B cell (primary cell): ENCODE data around the gene C4BPA. TPM values are rescaled to one million over a fixed set of nuclear protein-coding genes. Genes with fewer than 3 reads are reported as not detected.

ENCODE experiments used
- ATAC-seq: fragments of 200-7000 bp; cut with Tn5 transposase; one replicate; pipeline ENCODE4 v1.10.0; 2021; ENCODE audit warnings: low read depth, mild to moderate bottlenecking, moderate number of reproducible peaks, moderate library complexity
- CTCF ChIA-PET: fragments of 350-600 bp; sonication (Branson Sonifier 250); formaldehyde crosslinking; loops from one replicate; lab custom pipeline; 2021; ENCODE audit warnings: antibody characterized with exemption, inconsistent platforms; lab: Charles Lee
- POLR2A ChIA-PET: fragments of 350-600 bp; sonication (Branson Sonifier 250); formaldehyde crosslinking; loops from one replicate; lab custom pipeline; 2021; ENCODE audit warnings: antibody characterized with exemption; lab: Charles Lee
- DNase-seq: peaks from one replicate; pipeline ENCODE4 v3.0.0; 2013
- H2AFZ ChIP-seq: 2 replicates; pipeline ENCODE4 v1.6.1; 2012; ENCODE audit warnings: mild to moderate bottlenecking, low read depth, low read length; ENCODE audit not compliant: insufficient read depth, poor library complexity, severe bottlenecking
- H3K27ac ChIP-seq, 2 donors: 1 replicate in 1 of 2; 2 replicates in 1 of 2; pipeline ENCODE4 v1.5.1; 2012 to 2013; ENCODE audit warnings: low read length in 2 of 2, mild to moderate bottlenecking in 2 of 2, moderate library complexity in 1 of 2
- H3K27me3 ChIP-seq, 4 experiments: fragments of 200-600 bp in 1 of 4; sonication (generic) in 1 of 4; replicated peaks in 1 of 4; 1 replicate in 2 of 4; 2 replicates in 2 of 4; pipeline versions ENCODE4 v1.6.1 to v1.7.0; 2013 to 2016; ENCODE audit warnings: low read length in 3 of 4, mild to moderate bottlenecking in 2 of 4, mixed read lengths in 1 of 4, moderate library complexity in 1 of 4; ENCODE audit not compliant: insufficient read depth in 4 of 4, control insufficient read depth in 3 of 4; ENCODE audit errors: control extremely low read depth in 1 of 4
- H3K36me3 ChIP-seq, 2 experiments: replicated peaks in 1 of 2; 1 replicate in 1 of 2; 2 replicates in 1 of 2; pipeline versions ENCODE4 v1.6.1 to v1.7.1; 2013; ENCODE audit warnings: low read length in 1 of 2; ENCODE audit not compliant: insufficient read depth in 2 of 2, control insufficient read depth in 1 of 2; ENCODE audit errors: control extremely low read depth in 1 of 2, extremely low read depth in 1 of 2
- H3K4me1 ChIP-seq, 2 donors: fragments of 200-600 bp in 1 of 2; sonication (generic) in 1 of 2; 1 replicate in 1 of 2; 2 replicates in 1 of 2; pipeline versions ENCODE4 v1.5.1 to v1.6.1; 2013 to 2017; ENCODE audit warnings: low read length in 2 of 2; ENCODE audit not compliant: control insufficient read depth in 2 of 2, insufficient read depth in 2 of 2
- H3K4me2 ChIP-seq: replicated peaks from 2 replicates; pipeline ENCODE3; 2012; ENCODE audit warnings: mild to moderate bottlenecking, low read depth, low read length; ENCODE audit not compliant: poor library complexity, severe bottlenecking
- H3K4me3 ChIP-seq, 5 experiments: fragments of 200-600 bp in 1 of 5; sonication (generic) in 1 of 5; 1 replicate in 3 of 5; 2 replicates in 2 of 5; pipeline versions ENCODE4 v1.5.1 to v1.7.0; 2011 to 2016; ENCODE audit warnings: low read length in 4 of 5, mild to moderate bottlenecking in 4 of 5, low read depth in 2 of 5, control low read depth in 1 of 5, moderate library complexity in 1 of 5; ENCODE audit not compliant: insufficient read depth in 1 of 5; ENCODE audit errors: control extremely low read depth in 1 of 5, extremely low read depth in 1 of 5
- H3K79me2 ChIP-seq: fragments of 200-600 bp; sonication (generic); one replicate; pipeline ENCODE4 v1.6.0; 2016; ENCODE audit warnings: low read length; ENCODE audit not compliant: control insufficient read depth, insufficient read depth
- H3K9ac ChIP-seq: fragments of 200-600 bp; sonication (generic); 2 replicates; pipeline ENCODE4 v1.6.1; 2017; ENCODE audit warnings: mild to moderate bottlenecking, low read length, moderate library complexity
- H3K9me3 ChIP-seq, 3 donors: one replicate each; pipeline versions ENCODE4 v1.6.1 to v1.7.1; 2013; ENCODE audit warnings: low read length in 2 of 3; ENCODE audit not compliant: control insufficient read depth in 2 of 3, insufficient read depth in 1 of 3; ENCODE audit errors: control extremely low read depth in 1 of 3
- H4K20me1 ChIP-seq: 2 replicates; pipeline ENCODE4 v1.6.0; 2012; ENCODE audit warnings: mild to moderate bottlenecking, low read length; ENCODE audit not compliant: insufficient read depth, control insufficient read depth, poor library complexity, severe bottlenecking
- H3K27ac Mint-ChIP-seq: one replicate; pipeline ENCODE4 v1.8.0; 2021; ENCODE audit warnings: mixed read lengths
- H3K27me3 Mint-ChIP-seq: one replicate; pipeline ENCODE4 v1.8.0; 2021; ENCODE audit warnings: mixed read lengths
- H3K4me1 Mint-ChIP-seq: one replicate; pipeline ENCODE4 v1.8.0; 2021; ENCODE audit warnings: mixed read lengths
- H3K4me3 Mint-ChIP-seq: one replicate; pipeline ENCODE4 v1.8.0; 2021; ENCODE audit warnings: mixed read lengths
- H3K9me3 Mint-ChIP-seq: one replicate; pipeline ENCODE4 v1.8.0; 2022; ENCODE audit warnings: mixed read lengths; ENCODE audit not compliant: insufficient read depth
- EZH2 ChIP-seq: IDR thresholded peaks from 2 replicates; pipeline ENCODE4 v1.6.1; 2012; ENCODE audit warnings: borderline replicate concordance, low read depth, mild to moderate bottlenecking, moderate library complexity, low read length; ENCODE audit not compliant: insufficient read depth, poor library complexity, severe bottlenecking
- WGBS: methylation state at CpG from one replicate; pipeline ENCODE4 v1.1.5; 2013; ENCODE audit warnings: missing lambda C conversion rate; ENCODE audit not compliant: insufficient coverage; 5-methylcytosine and 5-hydroxymethylcytosine counted together
- intact Hi-C: fragments of 100-400 bp; cut with micrococcal nuclease; formaldehyde crosslinking; loops from one replicate; pipeline ENCODE4 v1.10.0; 2022
- polyA plus RNA-seq: library from polyadenylated mRNA; depleted of rRNA; stranded (reverse); fragments of >200 nt; gene quantifications from 2 replicates; pipeline ENCODE4 v1.2.3, GENCODE V29; 2012
- total RNA-seq, 2 donors: library from RNA; stranded (reverse); fragments of 120-200 nt in 1 of 2; gene quantifications; 1 replicate in 1 of 2; 2 replicates in 1 of 2; pipeline versions ENCODE4 v1.2.3 to v1.2.4, GENCODE V29; 2013 to 2022
- TF ChIP-seq, protein P1 (sequence below): fragments of 200-600 bp; IDR thresholded peaks from one replicate; pipeline ENCODE4 v1.8.0; 2022; ENCODE audit warnings: antibody characterized with exemption, mild to moderate bottlenecking

C4BPA gene
- total and polyA plus RNA-seq, 2 donors (not counting 1 experiment from before 2014, with no cell fraction given) = not detected

DNA sequence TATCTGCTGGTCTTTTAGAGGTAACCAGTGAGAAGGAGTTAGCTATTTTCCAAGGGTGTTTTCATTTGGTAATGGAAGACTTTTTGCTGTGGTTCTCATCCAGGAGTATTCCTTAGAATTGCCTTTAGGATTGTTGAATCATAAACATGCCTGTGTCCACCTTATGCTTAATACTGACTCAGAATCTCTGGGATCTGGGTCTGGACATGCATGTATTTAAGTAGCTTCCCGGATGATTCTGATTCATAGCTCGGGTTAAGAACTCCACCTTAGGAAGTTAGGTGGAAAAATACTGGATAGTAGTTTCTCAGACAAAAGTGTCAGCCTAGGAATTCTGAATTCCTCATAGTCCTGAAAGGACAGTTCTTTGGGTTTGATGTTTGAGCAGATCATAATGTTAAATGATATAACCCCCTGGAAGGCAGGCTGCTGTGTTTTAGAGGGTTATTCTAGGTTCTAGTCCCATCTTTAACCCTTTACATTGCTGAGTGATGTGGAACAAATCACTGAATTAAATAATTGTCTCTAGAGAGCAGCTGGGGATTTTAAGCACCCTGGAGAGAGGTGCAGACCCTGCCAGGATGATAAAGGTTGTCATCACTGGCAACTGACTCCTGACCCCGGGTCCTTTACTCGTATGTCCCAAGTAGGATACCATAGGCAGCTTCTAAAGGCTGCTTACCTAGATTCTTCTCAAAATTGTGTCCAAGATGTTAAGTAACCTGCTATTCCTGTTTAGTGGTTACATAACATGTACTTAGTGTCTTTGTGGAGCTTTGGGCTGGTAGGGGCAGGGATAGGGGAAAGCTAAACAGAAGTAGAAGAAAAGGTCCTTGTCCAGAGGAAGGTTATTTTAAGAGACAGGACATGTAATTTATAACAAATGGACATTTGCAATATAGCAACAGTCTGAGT is 29.9 kb upstream of the C4BPA start:
- Mint-ChIP-seq H3K4me1 (peaks cover 22% of the 10 kb centered on the region), H3K4me3 (no peak overlapping the region), H3K9me3 (no peaks in the 10 kb centered on the region), H3K27ac (no peak overlapping the region), H3K27me3 (no peaks in the 10 kb centered on the region)
- no CpG with 5 or more reads among the region's 4 CpGs for WGBS
- H3K4me1 ChIP-seq = peaks cover 20 to 22% of the 10 kb centered on the region in 2 donors
- H3K36me3 ChIP-seq = peaks cover 1 to 20% of the 10 kb centered on the region in 2 experiments
- intact Hi-C loops = no loop called here
- no peak overlapping the region for H2AFZ ChIP-seq
- H3K4me2 ChIP-seq = no peak overlapping the region
- H4K20me1 ChIP-seq = no peaks in the 10 kb centered on the region
- TF ChIP-seq, protein P1, sequence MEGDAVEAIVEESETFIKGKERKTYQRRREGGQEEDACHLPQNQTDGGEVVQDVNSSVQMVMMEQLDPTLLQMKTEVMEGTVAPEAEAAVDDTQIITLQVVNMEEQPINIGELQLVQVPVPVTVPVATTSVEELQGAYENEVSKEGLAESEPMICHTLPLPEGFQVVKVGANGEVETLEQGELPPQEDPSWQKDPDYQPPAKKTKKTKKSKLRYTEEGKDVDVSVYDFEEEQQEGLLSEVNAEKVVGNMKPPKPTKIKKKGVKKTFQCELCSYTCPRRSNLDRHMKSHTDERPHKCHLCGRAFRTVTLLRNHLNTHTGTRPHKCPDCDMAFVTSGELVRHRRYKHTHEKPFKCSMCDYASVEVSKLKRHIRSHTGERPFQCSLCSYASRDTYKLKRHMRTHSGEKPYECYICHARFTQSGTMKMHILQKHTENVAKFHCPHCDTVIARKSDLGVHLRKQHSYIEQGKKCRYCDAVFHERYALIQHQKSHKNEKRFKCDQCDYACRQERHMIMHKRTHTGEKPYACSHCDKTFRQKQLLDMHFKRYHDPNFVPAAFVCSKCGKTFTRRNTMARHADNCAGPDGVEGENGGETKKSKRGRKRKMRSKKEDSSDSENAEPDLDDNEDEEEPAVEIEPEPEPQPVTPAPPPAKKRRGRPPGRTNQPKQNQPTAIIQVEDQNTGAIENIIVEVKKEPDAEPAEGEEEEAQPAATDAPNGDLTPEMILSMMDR = no peak
- no peak for TF ChIP-seq EZH2
- H3K9me3 ChIP-seq = peaks cover 0 to 7% (median 0%) of the 10 kb centered on the region in 3 donors
- H3K4me3 ChIP-seq = no peak overlapping the region
- ChIA-PET POLR2A (no interaction called here), CTCF (interaction anchor here (1.4 to 4.7 kb wide), 8 partner anchors 8 to 425 kb away, joined by 3 to 54 read pairs (median 11); partner anchors contain the start of genes PFKFB2 and YOD1)
- H3K27me3 ChIP-seq = no peaks in the 10 kb centered on the region
- ATAC-seq (no peak), DNase-seq (no peak)
- no peak overlapping the region for H3K9ac ChIP-seq
- H3K27ac ChIP-seq = no peak overlapping the region
- H3K79me2 ChIP-seq = no peaks in the 10 kb centered on the region
